Measurements from ENCODE around the gene TLE2.

The TLE2 gene

GRCh38 chr19:3008994-3009393 is 20.1 kb downstream of the TLE2 start:
- no peaks in the 10 kb centered on the region for H3K36me3 ChIP-seq (ENCODE audit: insufficient read depth, low read length)
- no peak overlapping the region for H2AFZ ChIP-seq (ENCODE audit: low read length, unreplicated experiment)
- no peaks in the 10 kb centered on the region for H3K27me3 ChIP-seq (ENCODE audit: insufficient read depth, low read length)
- H3K79me2 ChIP-seq (ENCODE audit: control insufficient read depth, insufficient read depth, low read length, unreplicated experiment), result no peaks in the 10 kb centered on the region
- no peak overlapping the region for H3K4me3 ChIP-seq (ENCODE audit: low read depth, low read length)
- no peak overlapping the region for H3K27ac ChIP-seq (ENCODE audit: low read depth, low read length)
- no peaks in the 10 kb centered on the region for H3K4me1 ChIP-seq (ENCODE audit: control insufficient read depth, insufficient read depth, low read length, unreplicated experiment)

- no peak overlapping the region for H2AFZ ChIP-seq (ENCODE audit: low read length, unreplicated experiment)
- no peak overlapping the region for H3K4me3 ChIP-seq (ENCODE audit: low read depth, low read length)
- H3K36me3 ChIP-seq (ENCODE audit: insufficient read depth, low read length), result no peaks in the 10 kb centered on the region
- H3K27ac ChIP-seq (ENCODE audit: low read depth, low read length), result no peak overlapping the region
- H3K4me1 ChIP-seq (ENCODE audit: control insufficient read depth, insufficient read depth, low read length, unreplicated experiment), result no peaks in the 10 kb centered on the region
- H3K79me2 ChIP-seq (ENCODE audit: control insufficient read depth, insufficient read depth, low read length, unreplicated experiment), result no peaks in the 10 kb centered on the region
- no peaks in the 10 kb centered on the region for H3K27me3 ChIP-seq (ENCODE audit: insufficient read depth, low read length)
These were observed 21.1 kb downstream of the TLE2 start for GRCh38 chr19:3007975-3008374.

GRCh38 chr19:3006075-3006767 is 22.9 kb downstream of the TLE2 start:
- H3K36me3 ChIP-seq (ENCODE audit: insufficient read depth, low read length), result no peaks in the 10 kb centered on the region
- no peaks in the 10 kb centered on the region for H3K79me2 ChIP-seq (ENCODE audit: control insufficient read depth, insufficient read depth, low read length, unreplicated experiment)
- H3K4me1 ChIP-seq (ENCODE audit: control insufficient read depth, insufficient read depth, low read length, unreplicated experiment), result no peaks in the 10 kb centered on the region
- H2AFZ ChIP-seq (ENCODE audit: low read length, unreplicated experiment), result no peak overlapping the region
- no peaks in the 10 kb centered on the region for H3K27me3 ChIP-seq (ENCODE audit: insufficient read depth, low read length)
- H3K4me3 ChIP-seq (ENCODE audit: low read depth, low read length), result no peak overlapping the region
- no peak overlapping the region for H3K27ac ChIP-seq (ENCODE audit: low read depth, low read length)

GRCh38 chr19:3005345-3005744 is 23.7 kb downstream of the TLE2 start:
- Histone ChIP-seq H3K4me3 (ENCODE audit: low read depth, low read length) (no peak overlapping the region), H3K79me2 (ENCODE audit: control insufficient read depth, insufficient read depth, low read length, unreplicated experiment) (no peaks in the 10 kb centered on the region), H3K4me1 (ENCODE audit: control insufficient read depth, insufficient read depth, low read length, unreplicated experiment) (no peaks in the 10 kb centered on the region), H3K27ac (ENCODE audit: low read depth, low read length) (no peak overlapping the region), H2AFZ (ENCODE audit: low read length, unreplicated experiment) (no peak overlapping the region), H3K36me3 (ENCODE audit: insufficient read depth, low read length) (no peaks in the 10 kb centered on the region), H3K27me3 (ENCODE audit: insufficient read depth, low read length) (no peaks in the 10 kb centered on the region)

- no peak overlapping the region for H2AFZ ChIP-seq (ENCODE audit: low read length, unreplicated experiment)
- no peak overlapping the region for H3K4me3 ChIP-seq (ENCODE audit: low read depth, low read length)
- H3K79me2 ChIP-seq (ENCODE audit: control insufficient read depth, insufficient read depth, low read length, unreplicated experiment), result no peaks in the 10 kb centered on the region
- H3K27ac ChIP-seq (ENCODE audit: low read depth, low read length), result no peak overlapping the region
- H3K36me3 ChIP-seq (ENCODE audit: insufficient read depth, low read length), result no peaks in the 10 kb centered on the region
- no peaks in the 10 kb centered on the region for H3K27me3 ChIP-seq (ENCODE audit: insufficient read depth, low read length)
- H3K4me1 ChIP-seq (ENCODE audit: control insufficient read depth, insufficient read depth, low read length, unreplicated experiment), result no peaks in the 10 kb centered on the region
These were observed 24.6 kb downstream of the TLE2 start for GRCh38 chr19:3004522-3004921.

- Histone ChIP-seq H3K79me2 (ENCODE audit: control insufficient read depth, insufficient read depth, low read length, unreplicated experiment) (no peaks in the 10 kb centered on the region), H3K4me1 (ENCODE audit: control insufficient read depth, insufficient read depth, low read length, unreplicated experiment) (no peaks in the 10 kb centered on the region), H3K4me3 (ENCODE audit: low read depth, low read length) (no peak overlapping the region), H3K36me3 (ENCODE audit: insufficient read depth, low read length) (no peaks in the 10 kb centered on the region), H2AFZ (ENCODE audit: low read length, unreplicated experiment) (no peak overlapping the region), H3K27me3 (ENCODE audit: insufficient read depth, low read length) (no peaks in the 10 kb centered on the region), H3K27ac (ENCODE audit: low read depth, low read length) (no peak overlapping the region)
These were observed 26.0 kb downstream of the TLE2 start for GRCh38 chr19:3003046-3003445.

- Histone ChIP-seq H3K4me1 (ENCODE audit: control insufficient read depth, insufficient read depth, low read length, unreplicated experiment) (no peaks in the 10 kb centered on the region), H2AFZ (ENCODE audit: low read length, unreplicated experiment) (no peak overlapping the region), H3K27ac (ENCODE audit: low read depth, low read length) (no peak overlapping the region), H3K79me2 (ENCODE audit: control insufficient read depth, insufficient read depth, low read length, unreplicated experiment) (no peaks in the 10 kb centered on the region), H3K27me3 (ENCODE audit: insufficient read depth, low read length) (no peaks in the 10 kb centered on the region), H3K36me3 (ENCODE audit: insufficient read depth, low read length) (no peaks in the 10 kb centered on the region), H3K4me3 (ENCODE audit: low read depth, low read length) (no peak overlapping the region)
These were observed 27.8 kb downstream of the TLE2 start for GRCh38 chr19:3001235-3001800.

GRCh38 chr19:2998642-2999041 is 30.4 kb downstream of the TLE2 start:
- Histone ChIP-seq H3K4me1 (ENCODE audit: control insufficient read depth, insufficient read depth, low read length, unreplicated experiment) (no peaks in the 10 kb centered on the region), H3K27ac (ENCODE audit: low read depth, low read length) (no peak overlapping the region), H3K36me3 (ENCODE audit: insufficient read depth, low read length) (no peaks in the 10 kb centered on the region), H3K27me3 (ENCODE audit: insufficient read depth, low read length) (no peaks in the 10 kb centered on the region), H2AFZ (ENCODE audit: low read length, unreplicated experiment) (no peak overlapping the region), H3K79me2 (ENCODE audit: control insufficient read depth, insufficient read depth, low read length, unreplicated experiment) (no peaks in the 10 kb centered on the region), H3K4me3 (ENCODE audit: low read depth, low read length) (no peak overlapping the region)

- no peak overlapping the region for H2AFZ ChIP-seq (ENCODE audit: low read length, unreplicated experiment)
- H3K36me3 ChIP-seq (ENCODE audit: insufficient read depth, low read length), result no peaks in the 10 kb centered on the region
- H3K4me1 ChIP-seq (ENCODE audit: control insufficient read depth, insufficient read depth, low read length, unreplicated experiment), result no peaks in the 10 kb centered on the region
- H3K27ac ChIP-seq (ENCODE audit: low read depth, low read length), result no peak overlapping the region
- no peaks in the 10 kb centered on the region for H3K79me2 ChIP-seq (ENCODE audit: control insufficient read depth, insufficient read depth, low read length, unreplicated experiment)
- no peaks in the 10 kb centered on the region for H3K27me3 ChIP-seq (ENCODE audit: insufficient read depth, low read length)
- no peak overlapping the region for H3K4me3 ChIP-seq (ENCODE audit: low read depth, low read length)
These were observed 31.4 kb downstream of the TLE2 start for GRCh38 chr19:2997720-2998119.

GRCh38 chr19:2994588-2995131 is 34.4 kb downstream of the TLE2 start:
- Histone ChIP-seq H3K4me3 (ENCODE audit: low read depth, low read length) (no peak overlapping the region), H3K36me3 (ENCODE audit: insufficient read depth, low read length) (no peaks in the 10 kb centered on the region), H2AFZ (ENCODE audit: low read length, unreplicated experiment) (no peak overlapping the region), H3K79me2 (ENCODE audit: control insufficient read depth, insufficient read depth, low read length, unreplicated experiment) (no peaks in the 10 kb centered on the region), H3K27me3 (ENCODE audit: insufficient read depth, low read length) (no peaks in the 10 kb centered on the region), H3K27ac (ENCODE audit: low read depth, low read length) (no peak overlapping the region), H3K4me1 (ENCODE audit: control insufficient read depth, insufficient read depth, low read length, unreplicated experiment) (no peaks in the 10 kb centered on the region)

GRCh38 chr19:2993579-2993978 is 35.5 kb downstream of the TLE2 start:
- Histone ChIP-seq H3K27ac (ENCODE audit: low read depth, low read length) (no peak overlapping the region), H3K79me2 (ENCODE audit: control insufficient read depth, insufficient read depth, low read length, unreplicated experiment) (no peaks in the 10 kb centered on the region), H2AFZ (ENCODE audit: low read length, unreplicated experiment) (no peak overlapping the region), H3K27me3 (ENCODE audit: insufficient read depth, low read length) (no peaks in the 10 kb centered on the region), H3K36me3 (ENCODE audit: insufficient read depth, low read length) (no peaks in the 10 kb centered on the region), H3K4me3 (ENCODE audit: low read depth, low read length) (no peak overlapping the region), H3K4me1 (ENCODE audit: control insufficient read depth, insufficient read depth, low read length, unreplicated experiment) (no peaks in the 10 kb centered on the region)
